Amygdala (tissue), 56 donors: ENCODE results near the gene RSRP1.
"Not testable (repeated sequence)": the region's sequence is repeated elsewhere in the genome, so short reads cannot be mapped to it uniquely, and the experiment has no call there.

Source experiments
- DNase-seq, 56 donors: peaks; one replicate each; lab custom pipeline; 2025; lab: John Stamatoyannopoulos, UW

RSRP1 gene

GRCh38 chr1:25247024-25247828, at the start of gene RSRP1:
TSS of gene RSRP1 (minus strand) at chr1:25247454. CDS start at chr1:25246963, 491 bp downstream.
- peak; percentile 94 to 100 (median 98) for DNase-seq

DNA sequence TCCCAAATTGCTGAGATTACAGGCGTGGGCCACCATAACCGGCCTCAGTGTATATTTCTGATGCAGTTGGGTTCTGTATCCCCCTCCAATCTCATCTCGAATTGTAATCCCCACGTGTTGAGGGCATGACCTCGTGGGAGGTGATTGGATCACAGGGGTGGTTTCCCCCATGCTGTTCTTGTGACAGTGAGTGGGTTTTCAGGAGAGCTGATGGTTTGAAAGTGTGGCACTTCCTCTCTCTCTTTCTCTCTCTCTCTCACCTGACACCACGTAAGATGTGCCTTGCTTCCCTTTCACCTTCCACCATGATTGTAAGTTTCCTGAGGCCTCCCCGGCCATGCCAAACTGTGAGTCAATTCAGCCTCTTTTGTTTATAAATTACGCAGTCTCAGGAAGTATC, 49.2 kb upstream of the RSRP1 start:
- DNase-seq, result not testable (repeated sequence)

DNA sequence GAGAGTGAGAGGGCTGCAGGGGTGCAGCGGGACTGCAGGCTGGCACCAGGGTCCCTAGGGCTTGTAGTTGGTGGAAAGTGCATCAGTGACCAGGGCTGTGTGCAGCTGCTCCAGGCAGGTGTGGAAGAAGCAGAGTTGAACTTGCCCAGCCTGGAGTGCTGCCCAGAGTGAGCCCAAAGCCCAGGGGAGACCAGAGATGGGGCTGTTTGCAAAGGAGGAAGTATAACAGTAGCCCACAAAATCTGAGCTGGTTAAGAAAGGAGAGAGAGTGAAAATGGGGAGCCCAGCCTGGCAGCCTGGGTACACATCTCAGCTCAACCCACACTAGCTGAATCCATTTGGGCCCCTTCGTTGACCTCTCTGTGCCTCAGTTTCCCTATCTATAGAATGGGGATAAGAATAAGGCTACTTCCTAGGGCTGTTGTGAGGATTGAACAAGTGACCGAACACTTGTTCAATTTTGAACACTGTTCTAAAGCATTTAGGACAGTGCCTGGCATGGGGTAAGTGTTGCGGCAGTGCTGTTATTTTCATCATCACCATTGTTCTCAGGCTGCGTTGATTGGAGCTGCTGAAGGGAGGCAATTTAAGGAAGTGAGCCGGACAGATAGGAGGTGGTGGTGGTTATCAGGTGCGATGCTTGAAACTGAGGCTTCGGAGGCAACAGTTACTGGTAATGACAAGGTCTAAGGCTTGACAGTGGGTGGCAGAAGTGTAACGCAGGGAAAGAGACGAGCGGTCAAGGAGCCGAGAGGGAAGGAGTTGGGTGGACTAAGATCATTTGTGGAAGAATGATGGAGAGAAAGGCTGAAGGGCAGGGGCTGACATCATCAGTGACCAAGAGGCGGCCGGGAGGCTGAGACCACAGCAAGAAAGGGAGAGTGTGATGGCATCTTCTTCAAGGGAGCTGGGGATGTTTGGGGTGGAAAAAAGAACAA, 47.9 kb upstream of the RSRP1 start:
- not testable (repeated sequence) for DNase-seq

DNA sequence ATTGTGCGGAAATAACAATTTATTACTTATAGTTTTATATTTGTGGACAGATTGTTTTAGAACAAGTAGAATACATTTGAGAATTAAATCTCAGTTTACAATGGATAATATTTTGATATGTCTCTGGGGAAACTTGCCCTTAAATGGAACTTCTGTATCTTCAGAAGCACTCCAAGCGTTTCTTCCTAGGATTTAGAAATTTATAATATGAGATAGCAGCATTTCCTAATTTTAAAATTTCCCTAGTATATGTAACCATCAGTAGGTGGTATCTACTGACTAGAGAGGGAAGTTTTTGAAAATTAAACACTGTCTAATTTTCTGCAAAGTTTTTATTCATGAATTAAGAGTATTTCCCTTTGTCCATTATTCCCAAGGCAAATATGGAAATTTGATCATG, 46.2 kb upstream of the RSRP1 start:
- not testable (repeated sequence) for DNase-seq

DNA sequence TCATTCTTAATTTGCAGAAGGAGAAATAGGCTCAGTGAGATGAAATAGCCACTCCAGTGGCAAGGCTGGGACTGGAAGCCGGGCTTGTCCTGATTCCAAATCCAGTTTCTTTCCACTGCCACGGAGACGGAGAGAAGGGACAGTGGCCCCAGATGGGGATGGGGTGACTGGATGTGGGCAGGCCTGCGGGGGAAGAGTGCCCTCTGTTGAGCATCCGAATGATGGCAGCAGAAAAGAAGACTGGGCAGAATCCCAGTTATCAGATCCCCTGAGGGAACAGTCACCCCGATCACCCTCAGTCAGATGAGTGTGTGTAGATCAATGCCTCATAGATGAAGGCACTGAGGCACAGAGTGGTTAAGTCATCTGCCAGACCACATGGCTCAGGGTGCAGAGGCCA, 42.8 kb upstream of the RSRP1 start:
- DNase-seq, result peak in 7 of 56 donors; percentile 4 to 24 (median 13)

GRCh38 chr1:25288573-25289101, 41.4 kb upstream of the RSRP1 start:
- not testable (repeated sequence) for DNase-seq

DNA sequence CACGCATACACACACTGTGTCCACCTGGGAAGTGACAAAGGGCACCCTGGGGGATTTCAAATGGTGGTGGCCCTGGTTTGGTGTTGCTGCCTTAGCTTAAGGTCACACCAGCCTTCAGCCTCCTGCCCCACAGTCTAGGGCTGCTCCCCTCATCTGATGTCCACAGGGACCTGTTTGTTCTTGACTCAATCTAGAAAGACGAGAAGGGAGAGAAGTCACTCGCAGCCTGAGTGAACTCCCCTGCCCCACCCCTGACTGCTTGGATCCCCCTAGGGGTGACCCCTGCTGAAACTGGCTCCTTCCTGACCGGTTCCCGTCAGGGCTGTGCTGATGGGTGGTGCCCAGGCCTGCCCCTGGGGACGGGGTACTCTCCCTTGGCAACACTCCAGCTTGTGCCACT, 39.9 kb upstream of the RSRP1 start:
- DNase-seq, result not testable (repeated sequence)

GRCh38 chr1:25285862-25286261, 38.6 kb upstream of the RSRP1 start:
- not testable (repeated sequence) for DNase-seq

DNA sequence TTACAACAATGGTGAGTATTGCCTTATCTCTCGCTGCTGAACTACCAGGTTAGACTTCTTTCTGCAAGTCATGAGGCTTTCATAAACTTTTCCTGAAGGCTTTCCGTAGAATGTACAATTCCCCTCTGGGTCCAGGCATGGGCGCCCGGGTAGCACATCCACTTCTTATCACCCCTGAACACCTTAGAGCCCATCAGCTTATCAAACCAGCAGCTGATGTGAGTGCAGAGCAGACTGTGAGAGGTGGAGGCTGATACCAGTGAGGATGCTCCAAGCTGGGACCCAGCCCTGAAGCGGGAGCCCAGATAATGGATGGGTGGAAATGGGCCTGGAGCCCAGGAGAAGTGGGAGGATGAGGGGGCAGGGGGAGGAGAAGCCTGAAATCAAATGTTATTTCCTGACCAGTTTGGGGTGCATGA, 32.4 kb upstream of the RSRP1 start:
- peak in 1 of 56 donors; percentile 2 for DNase-seq

- DNase-seq, result not testable (repeated sequence)
Measured at GRCh38 chr1:25278790-25279189, 31.5 kb upstream of the RSRP1 start.

GRCh38 chr1:25278358-25278757, 31.1 kb upstream of the RSRP1 start:
- not testable (repeated sequence) for DNase-seq

GRCh38 chr1:25277295-25277694, 30.0 kb upstream of the RSRP1 start:
- DNase-seq, result not testable (repeated sequence)

DNA sequence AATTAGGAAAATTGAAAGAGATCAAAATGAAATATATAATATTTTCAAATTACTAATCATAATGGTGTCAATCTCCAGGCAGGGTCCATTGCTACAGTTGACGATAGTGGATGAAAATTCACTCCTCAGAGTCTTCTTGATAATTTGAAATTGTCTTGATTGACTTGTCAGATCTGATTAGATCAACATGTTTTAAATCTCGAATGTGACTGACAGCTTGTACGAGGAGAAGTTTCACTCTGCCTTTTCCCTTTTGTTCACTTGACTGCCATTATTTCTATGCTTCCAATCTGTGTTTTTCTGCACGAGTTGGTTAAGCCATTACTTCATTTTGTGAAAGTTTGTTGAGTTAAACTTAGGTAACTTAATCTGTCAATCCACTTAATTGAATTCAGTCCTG, 28.4 kb upstream of the RSRP1 start:
- not testable (repeated sequence) for DNase-seq

GRCh38 chr1:25272238-25272637, 25.0 kb upstream of the RSRP1 start, which contains the start of gene RHD:
TSS of gene RHD (plus strand) at chr1:25272509. CDS start at chr1:25272548, 39 bp downstream.
- not testable (repeated sequence) for DNase-seq

- not testable (repeated sequence) for DNase-seq
Measured at GRCh38 chr1:25268143-25268760, 21.0 kb upstream of the RSRP1 start.

DNA sequence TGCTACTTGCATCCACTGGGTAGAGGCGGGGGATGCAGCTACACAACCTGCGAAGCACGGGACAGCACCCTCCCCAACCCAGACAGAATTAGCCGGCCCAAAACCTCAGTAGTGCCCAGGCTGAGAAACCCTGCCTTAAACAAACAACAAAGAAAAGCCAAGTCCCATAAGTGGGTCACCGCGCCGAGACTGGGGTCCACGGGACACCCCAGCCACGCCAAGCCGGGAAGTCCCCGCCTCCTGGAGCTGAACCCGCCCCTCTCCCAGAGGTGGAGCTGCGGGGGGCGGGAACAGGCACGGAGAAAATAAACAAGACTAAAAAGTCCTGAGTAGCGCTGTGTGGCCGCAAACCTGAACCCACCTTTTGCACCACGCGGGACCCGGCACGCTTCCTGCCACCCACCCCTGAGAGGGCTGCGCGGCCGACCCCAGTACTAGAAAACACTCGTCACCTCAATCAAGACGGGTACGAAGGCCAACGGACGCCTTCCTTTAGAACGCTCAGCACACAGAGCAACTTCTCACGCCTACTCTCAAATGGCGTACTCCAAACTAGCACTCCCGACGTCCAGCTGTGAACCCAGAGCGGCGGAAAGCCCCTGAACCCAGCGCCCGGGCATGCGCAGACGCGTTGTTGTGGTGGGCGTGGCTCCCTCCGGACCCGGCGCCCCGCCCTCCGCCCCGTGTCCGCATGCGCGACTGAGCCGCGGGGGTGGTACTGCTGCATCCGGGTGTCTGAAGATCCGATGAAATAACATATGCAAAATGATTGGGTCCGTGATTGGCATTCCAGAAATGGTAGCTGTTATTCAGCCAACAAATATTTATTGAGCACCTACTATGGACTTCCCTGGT, 20.3 kb upstream of the RSRP1 start:
- DNase-seq, result peak in 44 of 56 donors; percentile 4 to 87 (median 52)

GRCh38 chr1:25266554-25267287, 19.5 kb upstream of the RSRP1 start:
- DNase-seq, result not testable (repeated sequence)

DNA sequence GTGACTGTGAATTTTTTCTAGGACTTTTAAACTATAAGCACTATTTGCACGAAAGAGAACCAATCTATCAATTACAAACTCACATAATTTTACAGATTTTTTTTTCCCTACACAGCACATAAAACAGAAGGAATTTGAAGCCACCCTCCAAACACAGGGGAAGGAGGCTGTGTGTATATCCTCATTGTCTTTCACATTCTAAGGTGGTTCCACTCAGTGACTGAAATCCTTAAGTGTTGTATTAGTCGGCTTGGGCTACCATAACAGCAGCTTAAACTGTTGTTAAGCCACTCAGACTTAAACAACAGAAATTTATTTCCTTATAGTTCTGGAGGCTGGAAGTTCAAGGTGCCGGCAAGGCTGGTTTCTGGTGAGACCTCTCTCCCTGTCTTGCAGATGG, 13.1 kb upstream of the RSRP1 start:
- not testable (repeated sequence) for DNase-seq

GRCh38 chr1:25259813-25260212, 12.6 kb upstream of the RSRP1 start:
- not testable (repeated sequence) for DNase-seq
